SKM-1 (cell line): ENCODE measurements around the gene LGR6.
"Not testable (repeated sequence)": the region's sequence is repeated elsewhere in the genome, so short reads cannot be mapped to it uniquely, and the experiment has no call there.

Source experiments
- DNase-seq: peaks from one replicate; lab custom pipeline; 2025; ENCODE audit not compliant: unreplicated experiment; lab: John Stamatoyannopoulos, UW

Gene LGR6

DNA sequence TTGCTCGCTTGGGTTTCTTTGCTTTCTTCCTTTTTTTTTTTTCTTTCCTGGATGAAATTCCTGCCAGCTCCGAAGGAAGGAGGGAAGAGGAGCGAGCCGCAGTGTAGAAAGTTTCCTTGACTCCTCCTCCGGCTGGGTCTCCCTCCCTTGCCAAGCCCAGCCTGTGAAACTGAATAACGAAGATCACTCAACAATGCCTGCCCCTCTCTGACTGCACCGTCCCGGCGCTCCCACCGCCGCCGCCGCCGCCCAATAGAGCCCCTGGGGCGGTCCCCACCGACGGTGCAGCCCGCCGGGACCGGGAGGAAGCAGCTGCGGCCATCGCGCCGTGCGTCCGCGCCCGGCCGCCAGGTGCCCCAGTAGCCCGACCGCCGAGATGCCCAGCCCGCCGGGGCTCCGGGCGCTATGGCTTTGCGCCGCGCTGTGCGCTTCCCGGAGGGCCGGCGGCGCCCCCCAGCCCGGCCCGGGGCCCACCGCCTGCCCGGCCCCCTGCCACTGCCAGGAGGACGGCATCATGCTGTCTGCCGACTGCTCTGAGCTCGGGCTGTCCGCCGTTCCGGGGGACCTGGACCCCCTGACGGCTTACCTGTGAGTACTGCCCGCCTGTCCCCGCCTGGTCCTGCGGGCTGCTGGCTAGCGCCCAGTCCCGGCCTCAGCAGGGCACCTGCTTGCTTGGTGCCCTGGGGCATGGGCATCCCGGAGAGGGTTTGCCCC lies at the start of gene LGR6:
LGR6 (plus strand) TSS at position 186 of the 714 bp plus-strand sequence; CDS start at position 377, 191 bp downstream.
- DNase-seq: no peak

- no peak for DNase-seq
Measured at GRCh38 chr1:202144402-202145067, 49.1 kb upstream of the LGR6 start, which contains the start of gene ARL8A. TSS of gene ARL8A (minus strand) at chr1:202144737. CDS start at chr1:202144572, 165 bp downstream.

DNA sequence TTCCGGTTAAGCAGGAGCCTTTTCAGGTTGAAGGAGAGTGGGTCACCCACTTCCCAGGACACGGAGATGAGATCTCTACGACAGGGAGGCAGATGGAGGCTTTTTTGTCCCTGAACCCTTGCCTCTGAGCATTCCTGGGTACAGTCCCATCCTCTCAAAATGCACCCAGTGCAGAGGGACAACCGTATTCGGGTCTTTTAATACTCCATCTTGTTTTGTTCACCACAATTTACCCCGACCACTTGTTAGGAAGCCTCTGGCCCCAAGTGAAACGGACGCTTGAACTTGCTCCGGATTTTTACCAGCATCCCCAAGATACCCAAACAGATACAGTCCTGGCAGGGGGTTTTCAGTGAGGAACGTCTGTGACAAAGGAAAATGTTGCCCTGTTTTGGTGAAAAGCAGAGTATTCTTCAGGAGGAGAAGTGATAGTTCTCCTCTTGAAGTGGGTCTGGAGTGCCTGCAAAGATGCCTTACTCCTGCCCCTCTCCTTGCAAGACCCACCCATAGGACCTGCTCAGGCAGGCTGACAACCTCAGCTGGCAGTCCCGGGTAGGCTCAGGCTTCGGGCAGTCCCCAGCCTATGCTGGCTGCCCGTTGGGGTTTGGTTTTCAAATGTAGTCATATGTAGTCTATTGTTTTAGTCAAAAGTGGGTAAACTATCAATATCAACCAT lies 48.4 kb upstream of the LGR6 start:
- no peak for DNase-seq

DNA sequence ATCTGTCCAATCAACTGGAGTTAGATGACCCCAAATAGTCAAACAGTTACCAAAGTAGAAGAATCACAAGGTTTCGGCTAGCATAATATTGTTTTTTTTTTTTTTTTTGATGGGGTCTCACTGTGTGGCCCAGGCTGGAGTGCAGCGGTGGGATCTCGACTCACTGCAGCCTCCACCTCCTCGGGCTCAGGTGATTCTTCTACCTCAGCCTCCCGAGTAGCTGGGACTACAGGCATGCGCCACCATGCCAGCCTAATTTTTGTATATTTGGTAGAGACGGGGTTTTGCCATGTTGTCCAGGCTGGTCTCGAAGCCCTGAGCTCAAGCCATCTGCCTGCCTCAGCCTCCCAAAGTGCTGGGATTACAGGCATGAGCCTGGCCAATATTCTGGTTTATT lies 47.9 kb upstream of the LGR6 start:
- DNase-seq: not testable (repeated sequence)

DNA sequence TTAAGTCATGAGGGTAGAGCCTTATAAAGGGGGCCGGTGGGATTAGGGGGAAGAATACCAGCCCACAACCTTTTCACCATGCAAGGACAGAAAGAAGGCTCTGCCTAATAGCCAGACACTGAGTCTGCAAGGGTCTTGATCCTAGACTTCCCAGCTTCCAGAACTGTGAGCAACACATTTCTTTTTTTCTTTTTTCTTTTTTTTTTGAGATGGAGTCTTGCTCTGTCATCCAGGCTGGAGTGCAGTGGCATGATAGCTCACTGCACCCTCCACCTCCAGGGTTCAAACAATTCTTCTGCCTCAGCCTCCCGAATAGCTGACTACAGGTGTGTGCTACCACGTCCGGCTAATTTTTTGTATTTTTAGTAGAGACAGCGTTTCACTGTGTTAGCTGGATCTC lies 47.3 kb upstream of the LGR6 start:
- no peak for DNase-seq

DNA sequence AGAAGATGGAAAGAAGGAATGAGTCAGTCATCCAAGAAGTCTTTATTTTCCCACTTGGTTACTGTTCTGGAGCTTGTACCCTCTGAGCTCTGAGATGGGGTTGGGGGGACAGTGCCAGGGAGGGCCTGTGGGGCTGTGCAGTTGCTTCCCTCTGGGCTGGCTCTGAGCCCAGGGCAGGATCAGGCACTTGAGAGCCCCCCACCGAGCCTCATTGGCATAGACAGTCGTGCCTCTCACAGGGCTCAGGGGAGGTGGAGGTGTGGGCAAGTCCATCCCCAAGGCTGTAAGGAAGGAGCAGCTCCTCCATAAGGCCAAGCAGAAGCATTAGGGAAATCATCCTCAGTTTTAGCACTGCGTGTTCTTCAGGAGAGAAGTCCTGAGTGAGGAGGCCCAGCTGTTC lies 46.6 kb upstream of the LGR6 start:
- DNase-seq: no peak

- no peak for DNase-seq
Measured at GRCh38 chr1:202148391-202148790, 45.2 kb upstream of the LGR6 start.

DNA sequence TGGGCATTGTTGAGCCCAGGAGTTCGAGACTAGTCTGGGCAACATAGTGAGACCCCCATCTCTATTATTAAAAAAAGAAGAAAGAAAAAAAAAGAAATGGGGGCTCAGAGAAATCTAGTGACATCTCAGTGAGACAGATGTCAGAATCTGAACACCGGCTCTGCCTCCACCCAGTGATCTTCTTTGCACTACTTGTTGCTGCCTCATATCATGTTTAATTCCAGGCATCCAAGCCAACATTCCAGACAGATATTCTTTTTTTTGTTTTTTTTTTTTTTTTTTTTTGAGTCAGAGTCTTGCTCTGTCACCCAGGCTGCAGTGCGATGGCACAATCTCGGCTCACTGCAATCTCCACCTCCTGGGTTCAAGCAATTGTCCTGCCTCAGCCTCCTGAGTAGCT lies 44.0 kb upstream of the LGR6 start:
- no peak for DNase-seq

GRCh38 chr1:202150187-202150586 lies 43.4 kb upstream of the LGR6 start:
- DNase-seq: no peak

GRCh38 chr1:202150602-202151001 lies 43.0 kb upstream of the LGR6 start:
- DNase-seq: no peak

DNA sequence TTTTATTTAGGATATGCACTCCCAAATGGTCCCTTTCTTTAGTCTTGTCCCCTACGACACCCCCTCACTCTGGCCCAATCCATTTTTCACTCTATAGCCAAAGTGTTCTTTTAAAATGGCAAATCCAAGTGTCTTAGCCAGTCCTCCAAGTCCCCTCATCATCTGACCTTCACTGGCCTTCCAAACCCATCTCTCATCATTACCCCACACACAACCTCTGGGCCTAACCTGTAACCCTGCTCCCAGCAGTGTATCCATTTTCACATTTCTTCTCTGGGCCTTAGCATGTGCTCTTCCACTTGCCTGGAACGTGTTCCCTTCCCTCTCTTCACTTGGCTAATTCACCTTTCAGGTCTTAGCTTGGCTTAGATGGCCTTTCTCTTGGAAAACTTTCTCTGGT lies 42.6 kb upstream of the LGR6 start:
- DNase-seq: no peak

- no peak for DNase-seq
Measured at GRCh38 chr1:202152399-202152798, 41.2 kb upstream of the LGR6 start.

GRCh38 chr1:202153284-202153683 lies 40.3 kb upstream of the LGR6 start:
- no peak for DNase-seq

DNA sequence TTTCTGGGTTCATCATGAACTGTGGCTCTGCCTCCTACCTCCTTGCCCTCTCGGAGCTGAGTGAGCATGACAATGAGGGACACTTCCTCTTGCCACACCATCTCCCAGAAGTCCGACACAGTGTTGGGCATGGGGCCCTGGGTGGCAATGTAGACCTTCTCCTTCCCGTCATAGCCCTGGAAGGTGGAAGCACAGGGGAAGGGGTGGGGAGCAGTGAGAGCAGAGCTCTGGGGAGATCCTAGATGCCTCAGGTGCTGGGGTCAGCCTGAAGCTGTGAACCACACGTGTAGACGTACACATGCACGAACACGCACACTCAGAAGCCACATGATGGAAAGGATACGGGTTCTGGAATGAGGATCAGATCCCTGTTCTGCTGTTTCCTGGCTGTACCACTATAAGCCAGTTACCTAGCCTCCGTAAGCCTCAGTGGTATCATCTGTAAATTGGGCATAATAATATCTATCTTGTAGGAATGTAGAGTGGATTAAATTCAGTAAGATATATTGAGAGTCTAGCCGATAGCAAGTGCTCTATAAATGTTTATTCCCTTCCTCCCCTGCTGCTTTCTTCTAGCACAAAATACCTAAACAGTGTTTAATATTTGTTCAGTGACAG lies 39.3 kb upstream of the LGR6 start:
- no peak for DNase-seq

GRCh38 chr1:202154766-202155477 lies 38.7 kb upstream of the LGR6 start:
- DNase-seq: peak; percentile 32

GRCh38 chr1:202155478-202156021 lies 38.0 kb upstream of the LGR6 start:
- no peak for DNase-seq

GRCh38 chr1:202156590-202156989 lies 37.0 kb upstream of the LGR6 start:
- DNase-seq: no peak

DNA sequence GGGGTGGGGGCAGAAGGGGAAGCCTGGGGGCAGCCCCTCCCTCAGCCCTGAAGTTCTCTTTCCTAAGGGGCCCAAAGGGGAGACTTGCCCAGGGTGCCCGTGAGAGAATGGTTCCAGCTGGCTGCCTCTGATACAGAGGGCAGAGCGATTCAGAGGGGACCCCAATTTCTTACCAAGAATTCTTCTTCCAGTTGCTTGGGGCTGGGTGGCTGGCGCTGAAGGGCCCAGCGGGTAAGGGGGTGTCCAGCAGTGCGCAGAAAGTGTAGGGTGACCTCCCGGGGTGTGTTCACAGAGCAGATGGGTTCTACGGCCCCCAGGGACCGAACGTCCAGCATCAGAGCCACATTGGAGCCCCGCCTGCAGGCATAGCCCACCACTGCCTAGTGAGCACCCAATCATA lies 35.7 kb upstream of the LGR6 start:
- no peak for DNase-seq

- peak; percentile 64 for DNase-seq
Measured at GRCh38 chr1:202158810-202159533, 34.6 kb upstream of the LGR6 start.
